GM21786 (cell line): ENCODE data around the gene RBBP9.
"Not testable (repeated sequence)": the region's sequence is repeated elsewhere in the genome, so short reads cannot be mapped to it uniquely, and the experiment has no call there.

Source experiments
- ATAC-seq: cut with Tn5 transposase; IDR thresholded peaks from one replicate; pipeline ENCODE4 v1.9.1; 2021; ENCODE audit not compliant: unreplicated experiment

RBBP9 gene

GRCh38 chr20:18496740-18497592 is at the start of gene RBBP9:
TSS of gene RBBP9 (minus strand) at chr20:18497225. CDS start at chr20:18497167, 58 bp downstream.
- ATAC-seq: peak; percentile 98

- ATAC-seq: no peak
These were observed 48.5 kb upstream of the RBBP9 start for GRCh38 chr20:18545566-18545965.

GRCh38 chr20:18543932-18544331 is 46.9 kb upstream of the RBBP9 start:
- ATAC-seq: no peak

- no peak for ATAC-seq
These were observed 46.2 kb upstream of the RBBP9 start for GRCh38 chr20:18543216-18543615.

- ATAC-seq: no peak
These were observed 44.7 kb upstream of the RBBP9 start for GRCh38 chr20:18541741-18542140.

DNA sequence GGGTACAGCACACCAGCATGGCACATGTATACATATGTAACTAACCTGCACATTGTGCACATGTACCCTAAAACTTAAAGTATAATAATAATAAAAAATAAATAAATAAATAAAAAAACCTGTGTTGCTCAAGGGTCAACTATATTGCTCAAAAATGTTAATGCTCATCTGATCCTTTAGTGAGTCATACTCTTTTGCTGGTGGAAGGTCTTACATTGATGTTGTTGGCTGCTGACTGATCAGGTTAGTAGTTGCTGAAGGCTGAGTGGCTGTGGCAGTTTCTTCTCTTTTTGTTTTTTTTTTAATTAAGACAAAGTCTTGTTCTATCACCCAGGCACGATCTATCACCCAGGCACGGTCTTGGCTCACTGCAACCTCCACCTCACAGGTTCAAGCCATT is 40.6 kb upstream of the RBBP9 start:
- no peak for ATAC-seq

DNA sequence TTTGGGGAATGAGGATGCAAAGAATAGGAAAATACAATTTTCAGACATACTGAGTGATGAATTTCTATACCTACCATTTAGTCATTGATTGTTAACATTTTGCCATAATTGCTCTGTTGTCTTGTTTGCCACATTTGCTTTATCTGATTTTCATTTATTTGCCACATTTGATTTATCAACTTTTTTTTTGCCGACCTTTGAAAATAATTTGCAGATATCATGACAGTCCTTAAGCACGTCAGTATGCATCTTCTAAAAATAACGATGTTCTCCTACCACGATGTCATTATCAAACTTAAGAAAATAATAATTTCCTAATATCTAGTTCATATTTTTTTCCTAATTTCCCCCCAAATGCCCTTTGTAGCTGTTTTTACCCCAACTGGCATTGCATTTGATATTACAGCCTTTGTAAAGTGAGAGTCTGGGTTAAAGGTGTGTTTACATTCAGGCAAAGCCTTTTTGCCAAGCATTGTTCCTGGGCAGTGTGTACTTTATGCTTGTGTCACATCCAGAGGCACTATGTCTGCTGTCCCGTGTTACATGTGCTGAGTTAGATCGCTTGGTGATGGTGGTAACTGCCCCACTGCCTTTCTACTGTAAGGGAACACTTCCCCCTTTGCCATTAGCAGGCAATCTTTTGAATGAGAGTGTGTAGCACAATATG is 37.1 kb upstream of the RBBP9 start:
- no peak for ATAC-seq

- no peak for ATAC-seq
These were observed 36.5 kb upstream of the RBBP9 start for GRCh38 chr20:18533491-18533890.

DNA sequence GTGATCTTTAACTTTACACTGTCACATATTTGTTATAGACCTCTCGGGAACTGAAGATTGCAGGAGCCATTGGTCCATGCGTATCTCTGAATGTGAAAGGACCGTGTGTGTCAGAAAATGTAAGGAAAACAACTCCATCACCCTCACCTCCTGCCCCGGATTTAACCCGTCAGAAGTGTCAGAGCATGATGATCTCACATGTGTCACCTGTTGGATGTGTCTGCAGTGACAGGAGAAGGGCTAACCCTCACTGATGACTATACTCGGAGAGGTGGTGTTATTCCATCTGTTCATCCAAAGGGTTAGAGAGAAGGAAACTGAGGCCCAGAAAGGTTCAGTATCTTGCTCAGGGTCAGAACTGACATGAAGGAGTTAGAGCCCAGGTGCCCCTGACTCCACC is 35.6 kb upstream of the RBBP9 start:
- no peak for ATAC-seq

DNA sequence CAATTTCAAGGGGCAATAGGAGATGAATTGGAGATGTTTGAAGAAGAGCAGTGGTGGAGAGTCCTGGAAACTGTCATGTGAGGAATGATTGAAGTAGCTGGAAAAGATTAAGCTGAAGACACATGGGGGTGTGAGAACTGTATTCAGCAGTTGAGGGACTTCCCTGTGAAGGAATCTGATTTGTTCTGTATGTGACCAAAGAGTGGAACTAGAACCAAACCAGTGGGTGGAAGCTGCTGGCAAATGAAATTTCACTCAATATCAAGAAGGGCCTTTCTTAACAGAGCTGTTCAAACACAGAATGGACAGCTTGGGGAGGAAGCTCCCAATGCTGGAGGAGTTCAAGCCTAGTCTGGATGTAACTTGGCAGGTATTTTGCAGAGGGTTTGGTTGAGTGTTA is 32.0 kb upstream of the RBBP9 start:
- ATAC-seq: no peak

DNA sequence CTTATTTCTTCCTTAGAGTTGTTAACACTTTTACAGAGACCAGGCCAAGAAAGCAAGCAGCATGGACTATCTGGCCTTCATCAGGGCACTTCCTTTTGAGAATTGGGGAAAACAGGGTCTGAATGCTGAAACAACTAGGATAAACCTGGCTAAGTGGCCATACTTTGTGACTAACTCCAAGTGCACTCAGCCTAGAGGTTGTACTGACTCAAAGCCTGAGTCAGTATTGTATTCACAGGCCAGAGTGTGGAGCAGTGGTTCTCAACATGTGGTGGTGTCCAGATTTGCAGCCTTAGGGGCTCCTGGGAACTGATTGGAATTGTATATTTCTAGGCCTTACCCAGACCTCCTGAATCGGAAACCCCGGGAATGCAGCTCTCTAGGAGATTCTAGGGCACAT is 30.8 kb upstream of the RBBP9 start:
- no peak for ATAC-seq

DNA sequence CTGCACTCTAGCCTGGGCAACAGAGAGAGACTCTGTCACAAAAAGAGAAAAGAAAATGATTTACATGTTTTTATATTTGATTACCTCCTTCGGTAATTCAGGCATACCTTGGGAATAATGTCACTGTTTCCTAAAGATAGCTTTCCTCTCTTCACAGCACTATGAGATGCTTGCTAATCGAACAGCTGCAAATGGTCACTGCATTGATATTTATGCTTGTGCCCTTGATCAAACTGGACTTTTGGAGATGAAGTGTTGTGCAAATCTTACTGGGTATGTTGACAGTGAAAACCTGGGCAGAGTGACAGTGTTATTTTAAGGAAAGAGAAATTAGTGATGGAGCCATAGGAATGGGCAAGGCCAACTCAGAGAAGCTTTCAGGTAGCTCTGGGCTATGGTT is 30.3 kb upstream of the RBBP9 start:
- ATAC-seq: no peak

GRCh38 chr20:18526761-18527160 is 29.7 kb upstream of the RBBP9 start:
- ATAC-seq: not testable (repeated sequence)

GRCh38 chr20:18524646-18525045 is 27.6 kb upstream of the RBBP9 start:
- no peak for ATAC-seq

DNA sequence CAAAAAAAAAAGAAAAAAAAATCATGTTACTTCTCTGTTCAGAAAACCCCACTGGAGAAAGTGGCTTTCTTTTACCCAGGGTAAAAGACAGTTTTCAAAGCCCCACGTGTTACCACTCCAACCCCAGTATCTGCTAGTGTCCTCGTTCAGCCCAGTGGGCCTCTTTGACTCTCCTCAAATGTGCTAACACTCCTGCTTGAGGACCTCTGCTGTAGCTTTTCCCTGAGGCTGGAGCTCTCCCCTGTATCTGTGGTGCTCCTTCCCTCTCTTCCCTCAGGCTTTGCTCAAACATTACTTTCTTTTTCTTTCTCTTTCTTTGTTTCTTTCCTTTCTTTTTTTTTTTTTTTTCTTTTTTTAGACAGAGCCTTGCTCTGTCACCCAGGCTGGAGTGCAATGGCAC is 26.0 kb upstream of the RBBP9 start:
- no peak for ATAC-seq

- not testable (repeated sequence) for ATAC-seq
These were observed 25.0 kb upstream of the RBBP9 start for GRCh38 chr20:18522066-18522465.

GRCh38 chr20:18515973-18516372 is 18.9 kb upstream of the RBBP9 start:
- ATAC-seq: no peak

- no peak for ATAC-seq
These were observed 17.1 kb upstream of the RBBP9 start for GRCh38 chr20:18514127-18514526.

- no peak for ATAC-seq
These were observed 16.2 kb upstream of the RBBP9 start for GRCh38 chr20:18513208-18513607.

GRCh38 chr20:18511571-18511970 is 14.5 kb upstream of the RBBP9 start:
- ATAC-seq: no peak

DNA sequence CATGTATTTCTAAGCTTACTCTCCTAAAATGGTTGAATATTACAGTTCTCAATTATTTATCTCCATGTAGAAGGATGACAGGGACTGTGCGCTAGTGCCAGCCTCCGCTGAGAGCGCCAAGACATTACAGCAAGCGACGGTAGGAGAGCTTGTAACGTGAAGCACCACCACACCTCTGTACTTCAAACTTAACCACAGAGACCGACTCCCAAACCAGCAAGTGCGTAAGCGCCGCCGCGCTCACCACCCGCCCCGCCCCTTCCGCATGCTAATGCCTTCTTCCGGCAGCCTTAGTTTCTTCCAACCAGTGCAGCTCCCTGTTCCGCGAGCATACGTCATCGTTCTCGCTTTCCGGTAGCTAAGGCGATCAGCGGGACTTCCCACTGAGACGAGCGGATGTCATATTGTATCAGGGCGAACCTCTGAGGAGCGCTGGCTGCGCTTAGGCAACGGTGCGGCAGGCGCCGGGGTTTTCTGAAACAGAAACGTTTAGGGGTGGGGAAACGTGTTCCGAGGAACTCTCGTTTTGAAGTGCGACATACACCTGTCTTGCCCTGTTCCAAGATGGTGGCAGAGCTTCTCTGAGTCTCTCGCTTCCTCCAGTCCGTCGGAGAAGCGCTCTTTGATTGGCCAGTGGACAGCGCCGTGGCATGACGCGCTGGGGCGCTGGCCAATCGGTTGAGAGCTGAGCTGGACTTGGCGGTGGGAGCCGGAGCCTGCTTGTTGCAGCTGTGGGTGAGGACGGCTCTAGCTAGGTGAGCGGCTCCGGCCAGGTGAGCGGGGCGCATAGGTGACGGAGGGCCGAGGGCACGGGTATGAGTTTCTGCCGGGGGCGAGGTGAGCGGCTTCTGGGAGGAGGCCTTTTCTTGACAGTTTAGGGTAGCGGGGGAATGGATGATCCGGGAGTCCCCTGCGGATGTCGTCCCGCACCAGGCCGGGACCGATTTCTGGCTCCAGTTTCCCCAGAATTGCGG is 10.5 kb upstream of the RBBP9 start, which contains the start of gene SEC23B:
Gene SEC23B, plus strand, starts transcription at position 723 of the 974 bp plus-strand sequence. CDS start 2,896 bp downstream, outside the sequence.
- ATAC-seq: peak; percentile 94
